K562 (cell line): ENCODE measurements around the gene TXNL4A. TPM values are rescaled to one million over a fixed set of nuclear protein-coding genes. Genes with fewer than 3 reads are reported as not detected.
A peak's percentile ranks its signal among the peaks of the same experiment; 100 is the strongest.

Experiments used
- ATAC-seq: fragments of 200-7000 bp; cut with Tn5 transposase; 3 replicates; pipeline ENCODE4 v1.9.1; 2020; ENCODE audit warnings: moderate library complexity
- BruUV-seq: library from RNA; stranded (reverse); fragments of 400-500 nt; replicated peaks from 2 replicates; lab custom pipeline; 2021; lab: Mats Ljungman, UMichigan
- CTCF ChIA-PET: fragments of 300-600 bp; formaldehyde crosslinking; extraction: SDS; loops from one replicate; lab custom pipeline; 2021; ENCODE audit warnings: low intra/inter-chr PET ratio; lab: Yijun Ruan, JAX
- POLR2A ChIA-PET: fragments of 300-600, 350-650 bp; sonication (Branson Sonifier 250); formaldehyde crosslinking; extraction: SDS; loops from one replicate; lab custom pipeline; 2021; ENCODE audit warnings: antibody characterized with exemption, inconsistent platforms; lab: Yijun Ruan, JAX
- DNase-seq, 4 experiments: peaks; one replicate each; pipeline versions ENCODE4 v3.0.0 to v3.0.0-alpha.2; 2011 to 2018; ENCODE audit warnings: low spot score in 3 of 4, mixed read lengths in 3 of 4; ENCODE audit errors: extremely low read depth in 1 of 4
- FAIRE-seq: peaks from 2 replicates; lab custom pipeline; 2011; peaks lifted over from hg19 to GRCh38; lab: Jason Lieb, UNC
- H2AFZ ChIP-seq: 2 replicates; pipeline ENCODE4 v1.6.0; 2011; ENCODE audit warnings: low read depth, low read length, control low read depth, inconsistent platforms
- H3K27ac ChIP-seq: fragments of 200-600 bp; 3 replicates; pipeline ENCODE4 v1.8.0; 2011; ENCODE audit warnings: low read depth, mild to moderate bottlenecking, control low read depth, inconsistent platforms, low read length, moderate library complexity, mixed read lengths; ENCODE audit errors: extremely low read depth
- H3K27me3 ChIP-seq, 2 experiments: fragments of 300-600 bp in 1 of 2; 2 replicates in 1 of 2; 3 replicates in 1 of 2; pipeline versions ENCODE4 v1.6.0 to v1.8.0; 2011; ENCODE audit warnings: inconsistent platforms in 2 of 2, low read length in 2 of 2, mild to moderate bottlenecking in 1 of 2, mixed read lengths in 1 of 2, moderate library complexity in 1 of 2; ENCODE audit not compliant: control insufficient read depth in 2 of 2, insufficient read depth in 2 of 2
- H3K36me3 ChIP-seq: fragments of 300-600 bp; 3 replicates; pipeline ENCODE4 v1.8.0; 2011; ENCODE audit warnings: mild to moderate bottlenecking, low read length, inconsistent platforms; ENCODE audit not compliant: control insufficient read depth, insufficient read depth
- H3K4me1 ChIP-seq, 2 experiments: fragments of 200-600 bp in 1 of 2; replicated peaks in 1 of 2; 2 replicates in 1 of 2; 3 replicates in 1 of 2; pipeline versions ENCODE4 v1.5.1 to v1.8.0; 2011; ENCODE audit warnings: inconsistent platforms in 2 of 2, low read length in 2 of 2, mild to moderate bottlenecking in 1 of 2, mixed read lengths in 1 of 2, moderate library complexity in 1 of 2; ENCODE audit not compliant: control insufficient read depth in 2 of 2, insufficient read depth in 2 of 2
- H3K4me2 ChIP-seq: 2 replicates; pipeline ENCODE4 v1.6.1; 2011; ENCODE audit warnings: low read length, control low read depth, inconsistent platforms, mixed read lengths; ENCODE audit not compliant: insufficient read depth
- H3K4me3 ChIP-seq: fragments of 200-600 bp; sonication (generic), shearing (Covaris generic); 2 replicates; pipeline ENCODE4 v1.5.1; 2016; ENCODE audit warnings: control low read depth, inconsistent platforms
- H3K79me2 ChIP-seq: fragments of 200-600 bp; 3 replicates; pipeline ENCODE4 v1.8.0; 2011; ENCODE audit warnings: low read length, inconsistent platforms; ENCODE audit not compliant: control insufficient read depth, insufficient read depth
- H3K9ac ChIP-seq, 2 experiments: 2 replicates each; pipeline versions ENCODE4 v1.6.0 to v1.6.1; 2011; ENCODE audit warnings: low read depth in 2 of 2, low read length in 2 of 2, control low read depth in 1 of 2, inconsistent platforms in 1 of 2, mild to moderate bottlenecking in 1 of 2, mixed read lengths in 1 of 2; ENCODE audit not compliant: insufficient read depth in 1 of 2
- H3K9me1 ChIP-seq: one replicate; pipeline ENCODE4 v1.6.0; 2011; ENCODE audit warnings: inconsistent platforms, mild to moderate bottlenecking, low read length, moderate library complexity; ENCODE audit not compliant: control insufficient read depth, insufficient read depth
- H3K9me3 ChIP-seq: replicated peaks from 2 replicates; pipeline ENCODE4 v1.5.1; 2011; ENCODE audit warnings: low read depth, low read length, inconsistent platforms; ENCODE audit not compliant: control insufficient read depth, insufficient read depth
- H4K20me1 ChIP-seq: replicated peaks from 2 replicates; pipeline ENCODE4 v1.6.1; 2011; ENCODE audit warnings: low read length, inconsistent platforms, mixed read lengths; ENCODE audit not compliant: control insufficient read depth, insufficient read depth
- ETS1 ChIP-seq: conservative IDR thresholded peaks from 2 replicates; pipeline ENCODE4 v1.6.1; 2011; ENCODE audit warnings: low read depth, mild to moderate bottlenecking, low read length; ENCODE audit not compliant: control insufficient read depth
- FOSL1 ChIP-seq: fragments of 200-800 bp; sonication (Bioruptor generic); conservative IDR thresholded peaks from 2 replicates; pipeline ENCODE4 v1.6.1; 2016; ENCODE audit warnings: missing genetic modification characterization, missing compliant biosample characterization
- TEAD4 ChIP-seq, 2 experiments: sonication (generic) in 1 of 2; formaldehyde crosslinking in 1 of 2; IDR thresholded peaks; 2 replicates each; pipeline versions ENCODE4 v1.6.1 to v1.8.0; 2012 to 2022; ENCODE audit warnings: borderline replicate concordance in 1 of 2, inconsistent platforms in 1 of 2, low read length in 1 of 2, mild to moderate bottlenecking in 1 of 2, missing genetic modification reagents in 1 of 2
- ZNF592 ChIP-seq: fragments of 450-650 bp; IDR thresholded peaks from 2 replicates; pipeline ENCODE4 v1.6.1; 2017; ENCODE audit warnings: antibody characterized with exemption, mild to moderate bottlenecking
- ZNF766 ChIP-seq: fragments of 200-800 bp; sonication (Bioruptor generic); conservative IDR thresholded peaks from 2 replicates; pipeline ENCODE4 v1.6.1; 2016; ENCODE audit warnings: missing genetic modification characterization, missing compliant biosample characterization
- WGBS: fragments of 100-300 bp; shearing (Covaris generic); methylation state at CpG from one replicate; pipeline ENCODE4 v1.1.6; 2016; ENCODE audit warnings: low coverage, mixed read lengths; ENCODE audit not compliant: insufficient coverage; ENCODE audit errors: missing lambda C conversion rate; 5-methylcytosine and 5-hydroxymethylcytosine counted together
- in situ Hi-C: fragments of 300-500 bp; cut with MboI; formaldehyde crosslinking; loops from 4 replicates; pipeline ENCODE4 v1.15.0; 2018; ENCODE audit warnings: inconsistent platforms, mixed read lengths
- intact Hi-C: fragments of 100-400 bp; cut with micrococcal nuclease; formaldehyde crosslinking; loops from 2 replicates; pipeline ENCODE4 v1.14.2; 2022
- polyA plus RNA-seq, 8 experiments: library from polyadenylated mRNA; depleted of rRNA in 4 of 8; stranded (reverse) in 5 of 8; unstranded in 3 of 8; fragments of >200 nt; fragmentation: Nextera tagmentation in 2 of 8; fragmentation: Illumina TruSeq in 1 of 8; extraction: Ambion mirVana in 2 of 8; extraction: Trizol in 1 of 8; gene quantifications; 2 replicates each; pipeline versions ENCODE4 v1.2.1 to v1.2.3, GENCODE V29; 2011 to 2014; ENCODE audit warnings: inconsistent platforms in 1 of 8, missing spikeins in 1 of 8
- total RNA-seq, 7 experiments: library from RNA; depleted of rRNA in 6 of 7; stranded (reverse); fragments of >200 nt in 6 of 7; fragmentation: Illumina TruSeq in 2 of 7; extraction: Trizol in 2 of 7; gene quantifications; 2 replicates each; pipeline versions ENCODE4 v1.2.1 to v1.2.3, GENCODE V29; 2011 to 2021; ENCODE audit warnings: low replicate concordance in 1 of 7

Gene TXNL4A
- total and polyA plus RNA-seq, 9 of the 15 experiments (the other 6 are each of a cell fraction or from before 2014, with no cell fraction given): 27.0 to 132 (median 87.5) TPM

GRCh38 chr18:80010551-80010906, 22.2 kb upstream of the TXNL4A start:
- H3K9me3 ChIP-seq: no peaks in the 10 kb centered on the region
- ATAC-seq (peak; percentile 37; the same call in 2 of the 3 replicates), DNase-seq (no peak), FAIRE-seq (no peak)
- POLR2A ChIA-PET: no interaction called here
- H3K4me2 ChIP-seq: no peak overlapping the region
- peaks cover 8 to 24% of the 10 kb centered on the region in 2 experiments; a peak in 4 of 5 replicates for H3K4me1 ChIP-seq
- no peaks in the 10 kb centered on the region for H3K36me3 ChIP-seq
- no peak overlapping the region for H3K4me3 ChIP-seq
- WGBS: 31% methylated on average over 3 of the region's 5 CpGs
- H3K27me3 ChIP-seq: no peaks in the 10 kb centered on the region
- BruUV-seq: no TSS peak
- no peaks in the 10 kb centered on the region for H4K20me1 ChIP-seq
- intact Hi-C loops (no loop called here), in situ Hi-C loops (no loop called here)
- no peaks in the 10 kb centered on the region for H3K79me2 ChIP-seq
- H3K27ac ChIP-seq: peak overlapping the region; percentile 65; the same call in 2 of the 3 replicates
- CTCF ChIA-PET: no interaction called here
- peak overlapping the region; percentile 68 for H2AFZ ChIP-seq
- no peaks in the 10 kb centered on the region for H3K9me1 ChIP-seq
- no peak overlapping the region for H3K9ac ChIP-seq
- 0 out of 2 replicates have a peak, but pooled peaks have one; percentile 14 for TF ChIP-seq ZNF592
- no peak for TF ChIP-seq ETS1
- peak; percentile 50 for TF ChIP-seq FOSL1 (tag)
- TF ChIP-seq ZNF766 (CRISPR knock-in tag): no peak
- no peak for TF ChIP-seq TEAD4 (IDR thresholded peaks at IDR 0.05; ENCODE audit: low read length)
- no peak for TF ChIP-seq TEAD4 (CRISPR knock-in tag; IDR thresholded peaks at IDR 0.05; ENCODE audit: borderline replicate concordance)
